Measurements from ENCODE around the gene PLCB2. TPM values are rescaled to one million over a fixed set of nuclear protein-coding genes. Genes with fewer than 3 reads are reported as not detected.

PLCB2 gene
- total RNA-seq, 1 donor from 2014 or later: 26.9 TPM

- DNase-seq (ENCODE audit: low spot score): no peak
These were observed 34.9 kb upstream of the PLCB2 start for GRCh38 chr15:40342416-40343320.

GRCh38 chr15:40340740-40341400 is 33.1 kb upstream of the PLCB2 start, which contains the start of gene CCDC9B:
TSS of gene CCDC9B (minus strand) at chr15:40340939. CDS start at chr15:40340819, 120 bp downstream.
- DNase-seq (ENCODE audit: low spot score): peak; percentile 97

- DNase-seq (ENCODE audit: low spot score): peak; percentile 85
These were observed 32.5 kb upstream of the PLCB2 start for GRCh38 chr15:40340038-40340739.

DNA sequence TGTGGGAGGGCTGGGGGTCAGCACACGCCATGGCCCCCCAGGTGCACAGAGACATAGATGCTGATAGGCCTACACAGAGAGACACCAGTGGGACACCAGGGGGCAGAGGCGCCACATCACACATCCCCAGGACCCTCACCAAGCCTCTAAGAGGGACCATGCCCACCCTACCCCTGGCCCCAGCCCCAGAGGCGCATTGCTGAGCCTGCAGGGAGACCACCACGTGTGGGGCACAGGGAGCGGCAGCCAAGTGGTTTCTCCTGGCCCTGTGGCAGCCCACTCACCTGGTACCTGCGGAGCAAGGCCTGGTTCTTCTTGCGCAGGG is 31.8 kb upstream of the PLCB2 start:
- no peak for DNase-seq (ENCODE audit: low spot score)

DNA sequence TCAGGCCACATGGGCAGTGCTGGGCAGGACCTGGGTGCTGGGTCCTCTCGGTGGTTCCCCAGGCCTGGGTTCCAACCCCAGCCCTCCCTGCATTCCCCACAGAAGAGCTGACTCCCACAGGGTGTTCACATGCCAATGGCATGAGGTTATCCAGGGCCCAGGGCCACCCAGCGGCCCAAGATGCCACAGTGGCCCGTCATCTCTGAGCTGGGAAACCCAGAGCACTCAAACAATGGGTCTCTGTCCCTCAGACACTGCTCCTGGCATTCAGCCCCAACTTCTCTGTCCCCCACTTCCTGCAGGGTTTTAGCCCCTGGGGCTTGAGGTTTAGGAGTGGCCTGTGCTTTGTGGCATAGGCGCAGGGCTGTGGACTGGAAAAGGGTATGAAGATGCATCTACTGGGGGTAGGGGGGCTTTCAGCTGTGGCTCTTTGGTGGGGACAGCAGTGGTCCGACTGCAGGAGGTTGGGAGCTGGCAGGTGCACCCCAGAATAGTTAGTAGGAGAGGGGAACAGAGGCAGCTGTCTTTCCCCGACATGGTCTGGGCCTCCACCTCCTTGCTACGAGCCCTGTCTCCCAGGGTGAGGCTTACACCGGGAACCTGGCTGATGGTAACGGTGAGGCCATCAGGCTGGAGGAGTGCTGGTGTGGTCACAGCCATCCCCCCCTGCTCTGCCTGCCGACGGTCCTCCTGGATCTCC is 31.3 kb upstream of the PLCB2 start:
- no peak for DNase-seq (ENCODE audit: low spot score)

DNA sequence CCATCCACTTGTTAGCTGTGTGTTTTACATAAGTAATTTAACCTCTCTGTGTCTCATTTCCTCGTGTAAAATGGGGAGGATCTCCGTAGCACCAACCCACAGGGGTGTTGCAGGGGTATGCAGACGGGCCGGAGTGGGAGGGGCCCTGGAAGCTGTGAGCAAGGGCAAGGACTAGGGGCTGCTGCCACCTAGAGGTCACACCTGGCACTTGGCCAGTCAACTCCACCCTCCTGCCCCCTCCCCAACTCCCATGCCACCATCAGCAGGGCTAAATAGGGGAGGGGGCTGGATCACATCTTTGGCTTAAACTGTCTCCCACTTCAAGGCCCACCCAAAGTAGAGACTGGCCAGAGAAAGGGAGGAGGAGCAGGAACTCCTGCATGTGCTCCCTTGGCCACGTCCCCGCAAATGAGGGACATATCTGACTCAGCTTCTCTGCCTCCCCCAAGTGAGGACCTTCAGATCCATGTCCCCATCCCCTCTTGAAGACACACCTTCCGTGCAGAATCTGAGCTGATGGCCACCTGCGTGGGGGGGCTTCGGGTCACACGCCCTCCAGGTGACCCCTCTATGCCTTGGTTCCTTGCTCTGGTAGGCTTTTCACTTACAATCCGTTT is 30.4 kb upstream of the PLCB2 start:
- no peak for DNase-seq (ENCODE audit: low spot score)

- DNase-seq (ENCODE audit: low spot score): no peak
These were observed 29.9 kb upstream of the PLCB2 start for GRCh38 chr15:40337597-40337996.

DNA sequence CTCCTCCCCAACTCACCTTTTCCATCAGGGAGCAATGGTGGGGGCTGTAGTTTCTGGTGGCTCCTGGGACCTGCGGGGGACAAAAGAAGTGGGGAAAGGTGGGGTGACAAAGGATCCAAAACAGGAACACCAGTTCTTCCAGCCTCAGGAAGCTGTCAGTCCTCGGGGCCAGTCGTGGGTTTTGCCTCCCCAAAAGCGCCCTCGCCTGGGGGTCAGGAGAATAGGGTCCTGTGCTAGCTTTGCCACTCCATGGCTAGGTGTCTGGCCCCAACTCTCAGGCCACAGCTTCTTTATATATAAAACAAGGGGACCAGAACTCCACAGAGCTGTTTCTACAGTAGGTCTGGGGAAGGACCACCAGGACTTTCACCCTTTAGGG is 29.0 kb upstream of the PLCB2 start:
- no peak for DNase-seq (ENCODE audit: low spot score)

DNA sequence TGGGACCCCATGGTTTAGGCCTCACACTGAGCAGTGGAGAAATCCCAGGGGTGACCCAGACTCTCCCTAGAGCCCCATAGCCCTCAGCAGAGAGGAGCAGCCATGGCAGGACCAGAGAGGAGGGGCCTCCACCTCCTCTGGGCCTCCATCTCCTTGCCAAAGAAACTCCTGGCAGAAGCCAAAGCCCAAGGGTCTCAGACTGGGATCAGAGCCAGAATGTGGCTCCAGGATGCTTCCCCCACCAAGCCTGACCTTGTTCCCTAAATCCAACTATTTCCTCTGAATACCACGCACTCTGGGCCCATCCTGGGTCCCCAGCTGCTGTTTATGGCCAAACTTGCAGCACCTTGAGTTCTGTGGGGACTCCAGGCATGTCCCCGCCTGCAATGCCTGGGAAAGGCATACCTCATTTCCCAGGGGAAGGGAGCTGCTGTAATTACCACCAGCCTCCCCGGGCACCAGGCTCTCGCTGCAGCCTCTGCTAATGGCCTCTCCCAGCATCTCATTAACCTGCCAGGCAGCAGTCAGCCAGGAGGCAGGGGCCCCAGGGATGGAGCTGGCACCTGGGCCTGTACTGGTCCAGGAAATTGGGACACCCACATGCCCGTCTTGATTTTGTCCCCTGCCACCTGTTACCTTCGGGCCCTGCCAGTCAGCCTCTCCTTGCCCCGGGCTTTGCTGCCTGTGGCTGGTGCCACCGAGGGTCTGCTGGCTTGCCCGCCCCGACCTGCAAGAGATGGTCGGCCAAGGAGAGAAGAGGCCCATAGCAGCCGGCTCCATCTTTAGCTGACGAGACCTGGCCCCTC is 28.4 kb upstream of the PLCB2 start:
- DNase-seq (ENCODE audit: low spot score): no peak

GRCh38 chr15:40334941-40335795 is 27.4 kb upstream of the PLCB2 start:
- no peak for DNase-seq (ENCODE audit: low spot score)

DNA sequence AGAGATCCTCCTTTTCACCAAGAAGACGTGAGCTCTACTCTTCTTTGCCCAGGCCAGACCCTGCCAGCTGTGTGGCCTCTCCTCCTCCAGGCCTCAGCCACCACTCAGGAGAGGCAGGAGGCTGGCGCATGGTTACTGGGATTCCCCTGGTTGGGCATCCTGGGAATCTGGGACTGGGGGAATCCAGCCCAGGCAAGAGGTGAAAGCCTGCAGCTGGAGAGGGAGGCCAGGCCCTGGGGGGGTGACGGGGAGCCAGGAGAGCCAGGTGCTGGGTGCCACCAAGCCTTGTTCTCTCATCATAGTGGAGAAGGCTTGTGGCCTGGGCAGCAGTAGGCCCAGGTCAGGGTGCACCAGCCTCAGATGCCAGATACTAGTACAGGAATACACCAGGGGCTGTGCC is 26.8 kb upstream of the PLCB2 start:
- no peak for DNase-seq (ENCODE audit: low spot score)

GRCh38 chr15:40333922-40334492 is 26.3 kb upstream of the PLCB2 start:
- peak; percentile 66 for DNase-seq (ENCODE audit: low spot score)

DNA sequence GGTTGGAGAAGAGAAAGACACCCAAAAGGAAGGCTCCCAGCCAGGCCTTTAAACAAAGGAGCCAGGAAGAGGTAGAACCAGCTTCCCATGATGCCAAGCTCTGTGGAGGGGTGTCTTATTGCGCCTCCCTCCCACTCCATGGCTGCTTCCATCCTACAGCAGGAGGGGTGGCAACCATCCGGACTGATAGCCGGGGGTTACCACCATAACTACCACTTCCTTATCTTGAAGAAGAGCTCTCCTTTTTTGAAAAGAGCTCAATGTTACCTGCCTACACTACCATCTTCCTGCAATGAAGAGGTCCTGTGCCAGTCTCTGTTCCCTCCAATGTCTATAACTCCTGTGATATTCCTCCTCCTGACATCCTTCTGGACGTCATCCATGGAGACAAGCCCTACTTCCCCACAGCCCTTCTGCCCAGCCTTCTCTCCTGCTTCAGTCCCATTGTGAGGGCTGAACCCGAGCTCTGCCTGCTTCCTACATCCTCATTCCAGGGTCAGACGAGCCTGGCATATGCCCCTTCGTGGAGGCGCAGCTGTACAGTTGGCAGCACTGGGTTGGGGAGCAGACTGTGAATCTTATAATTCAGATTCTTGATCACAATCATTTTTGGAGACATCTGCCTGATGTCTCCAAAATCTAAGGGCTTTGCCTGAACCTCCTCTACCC is 24.5 kb upstream of the PLCB2 start:
- DNase-seq (ENCODE audit: low spot score): no peak

GRCh38 chr15:40331637-40332036 is 23.9 kb upstream of the PLCB2 start:
- DNase-seq (ENCODE audit: low spot score): no peak

DNA sequence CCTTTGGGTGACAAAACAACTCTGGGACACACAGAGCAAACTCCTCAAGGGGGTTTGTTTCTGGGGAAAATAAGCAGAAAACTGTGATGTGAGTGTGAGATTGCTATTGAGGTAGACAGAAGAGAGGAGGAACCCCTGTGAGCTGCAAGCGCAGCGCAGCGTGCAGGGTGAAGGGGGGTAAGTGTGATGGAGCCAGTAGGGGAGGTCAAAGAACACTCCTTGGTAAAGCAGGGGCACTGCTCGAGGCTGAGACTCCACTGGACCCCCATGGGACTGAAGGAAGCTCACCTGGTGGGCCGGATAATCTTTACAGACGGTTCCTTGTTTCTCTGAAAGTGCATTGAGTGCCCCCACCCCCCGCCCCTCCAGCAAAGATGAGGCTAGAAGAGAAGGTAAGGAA is 23.3 kb upstream of the PLCB2 start:
- no peak for DNase-seq (ENCODE audit: low spot score)

GRCh38 chr15:40330368-40330836 is 22.7 kb upstream of the PLCB2 start:
- DNase-seq (ENCODE audit: low spot score): no peak

DNA sequence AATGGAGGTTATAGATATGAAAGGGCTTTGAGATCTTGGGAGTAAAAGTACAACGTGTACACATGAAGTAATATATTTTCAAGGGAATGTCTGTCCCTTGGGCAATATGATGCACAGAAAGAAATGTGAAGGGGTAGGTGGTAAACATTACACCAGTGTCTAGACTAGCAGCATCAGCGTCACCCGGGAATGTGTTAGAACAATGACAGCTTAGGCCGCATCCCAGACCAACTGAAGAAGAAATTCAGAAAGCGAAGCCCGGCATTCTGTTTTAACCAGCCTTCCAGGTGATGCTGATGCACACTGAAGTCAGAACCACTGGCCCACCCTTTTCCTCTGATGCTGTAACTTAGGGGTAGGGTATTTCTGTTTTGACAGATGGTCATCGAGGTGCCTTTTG is 22.1 kb upstream of the PLCB2 start:
- DNase-seq (ENCODE audit: low spot score): no peak

GRCh38 chr15:40328751-40329150 is 21.0 kb upstream of the PLCB2 start:
- DNase-seq (ENCODE audit: low spot score): no peak

DNA sequence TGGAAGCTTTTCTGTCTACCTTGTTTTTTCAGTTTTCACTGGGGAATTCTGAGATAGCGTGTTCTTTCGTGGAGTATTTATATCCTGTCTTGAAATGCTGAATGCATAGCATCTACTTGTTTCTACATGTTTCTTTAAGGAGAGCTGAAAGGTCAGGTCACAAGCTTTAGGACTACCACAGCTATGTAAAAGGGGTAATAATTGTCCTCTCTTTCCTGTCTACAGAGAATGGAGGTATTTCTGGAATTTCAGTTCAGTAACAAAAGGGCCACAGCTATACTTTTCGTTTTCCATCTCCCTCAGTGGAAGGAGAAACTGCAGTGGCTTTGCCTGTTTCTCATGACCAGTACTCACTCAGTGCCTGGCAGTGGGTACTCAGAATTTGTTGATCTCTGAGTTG is 20.4 kb upstream of the PLCB2 start:
- DNase-seq (ENCODE audit: low spot score): no peak

Measured in ureter (tissue), 1 donor.